H9 (cell line): ENCODE results near the gene SPATA3. TPM values are rescaled to one million over a fixed set of nuclear protein-coding genes. Genes with fewer than 3 reads are reported as not detected.
A peak's percentile ranks its signal among the peaks of the same experiment; 100 is the strongest.

ENCODE experiments used
- DNase-seq: peaks from one replicate; pipeline ENCODE4 v3.0.0-alpha.2; 2017
- H2AFZ ChIP-seq: one replicate; pipeline ENCODE4 v1.6.1; 2013; ENCODE audit warnings: mild to moderate bottlenecking, low read length, control low read depth, moderate library complexity
- H2AK5ac ChIP-seq: 2 replicates; pipeline ENCODE4 v1.6.1; 2013; ENCODE audit warnings: low read length, control low read depth, mixed read lengths; ENCODE audit not compliant: insufficient read length
- H2BK120ac ChIP-seq: one replicate; pipeline ENCODE4 v1.6.1; 2013; ENCODE audit warnings: low read depth, mild to moderate bottlenecking, low read length, control low read depth, inconsistent platforms; ENCODE audit not compliant: poor library complexity, severe bottlenecking
- H2BK12ac ChIP-seq: 2 replicates; pipeline ENCODE4 v1.6.1; 2013; ENCODE audit warnings: low read length, control low read depth, mixed read lengths, low read depth; ENCODE audit not compliant: insufficient read length
- H2BK15ac ChIP-seq: 2 replicates; pipeline ENCODE4 v1.6.1; 2013; ENCODE audit warnings: low read depth, low read length, control low read depth
- H2BK20ac ChIP-seq: one replicate; pipeline ENCODE4 v1.6.1; 2013; ENCODE audit warnings: low read depth, mild to moderate bottlenecking, low read length, control low read depth, inconsistent platforms; ENCODE audit not compliant: poor library complexity, severe bottlenecking
- H2BK5ac ChIP-seq: 2 replicates; pipeline ENCODE4 v1.6.1; 2013; ENCODE audit warnings: low read length, control low read depth, mixed read lengths; ENCODE audit not compliant: insufficient read length
- H3K14ac ChIP-seq: 2 replicates; pipeline ENCODE4 v1.6.1; 2013; ENCODE audit warnings: low read length, control low read depth; ENCODE audit not compliant: insufficient read depth
- H3K18ac ChIP-seq: 2 replicates; pipeline ENCODE4 v1.6.1; 2013; ENCODE audit warnings: low read depth, mild to moderate bottlenecking, mixed read lengths, low read length, control low read depth; ENCODE audit not compliant: insufficient read length
- H3K23ac ChIP-seq: 2 replicates; pipeline ENCODE4 v1.6.1; 2013; ENCODE audit warnings: low read length, control low read depth, mixed read lengths, low read depth; ENCODE audit not compliant: insufficient read length
- H3K23me2 ChIP-seq: 2 replicates; pipeline ENCODE4 v1.6.1; 2013; ENCODE audit warnings: low read depth, mild to moderate bottlenecking, mixed read lengths, low read length, control low read depth; ENCODE audit not compliant: insufficient read length, poor library complexity, severe bottlenecking
- H3K27ac ChIP-seq: 2 replicates; pipeline ENCODE4 v1.5.1; 2013; ENCODE audit warnings: low read length, control low read depth, mixed read lengths, low read depth; ENCODE audit not compliant: insufficient read length
- H3K27me3 ChIP-seq: 2 replicates; pipeline ENCODE4 v1.6.1; 2013; ENCODE audit warnings: low read length, control low read depth, inconsistent platforms; ENCODE audit not compliant: insufficient read depth
- H3K4ac ChIP-seq: 2 replicates; pipeline ENCODE4 v1.6.1; 2013; ENCODE audit warnings: low read depth, mild to moderate bottlenecking, control low read depth, inconsistent platforms, low read length, moderate library complexity
- H3K4me1 ChIP-seq: 2 replicates; pipeline ENCODE4 v1.6.1; 2013; ENCODE audit warnings: low read length, control low read depth, inconsistent platforms; ENCODE audit not compliant: insufficient read depth
- H3K4me2 ChIP-seq: 2 replicates; pipeline ENCODE4 v1.6.1; 2013; ENCODE audit warnings: low read length, control low read depth, mixed read lengths; ENCODE audit not compliant: insufficient read length, insufficient read depth
- H3K56ac ChIP-seq: 2 replicates; pipeline ENCODE4 v1.6.1; 2013; ENCODE audit warnings: low read depth, mild to moderate bottlenecking, mixed read lengths, low read length, control low read depth; ENCODE audit not compliant: insufficient read length
- H3K79me1 ChIP-seq: 2 replicates; pipeline ENCODE4 v1.6.1; 2013; ENCODE audit warnings: low read depth, mild to moderate bottlenecking, moderate library complexity, low read length, control low read depth, inconsistent platforms; ENCODE audit not compliant: insufficient read depth, poor library complexity, severe bottlenecking
- H3K79me2 ChIP-seq: 2 replicates; pipeline ENCODE4 v1.6.1; 2013; ENCODE audit warnings: low read length, control low read depth, inconsistent platforms; ENCODE audit not compliant: insufficient read depth
- H3K9ac ChIP-seq: 2 replicates; pipeline ENCODE4 v1.6.1; 2013; ENCODE audit warnings: low read length, control low read depth, mixed read lengths; ENCODE audit not compliant: insufficient read length; ENCODE audit errors: extremely low read depth
- H3K9me3 ChIP-seq: one replicate; pipeline ENCODE4 v1.6.1; 2013; ENCODE audit warnings: low read depth, low read length, inconsistent platforms; ENCODE audit not compliant: control insufficient read depth
- H3T11ph ChIP-seq: one replicate; pipeline ENCODE4 v1.6.1; 2013; ENCODE audit warnings: mild to moderate bottlenecking, low read length, control low read depth, inconsistent platforms
- H4K20me1 ChIP-seq: one replicate; pipeline ENCODE4 v1.6.1; 2013; ENCODE audit not compliant: control insufficient read depth, insufficient read length, insufficient read depth
- H4K5ac ChIP-seq: 2 replicates; pipeline ENCODE4 v1.6.1; 2013; ENCODE audit warnings: low read depth, mild to moderate bottlenecking, mixed read lengths, low read length, control low read depth; ENCODE audit not compliant: insufficient read length
- H4K8ac ChIP-seq: replicated peaks from 2 replicates; pipeline ENCODE4 v1.6.1; 2013; ENCODE audit warnings: low read length, control low read depth, mixed read lengths, low read depth; ENCODE audit not compliant: insufficient read length
- H4K91ac ChIP-seq: 2 replicates; pipeline ENCODE4 v1.6.1; 2013; ENCODE audit warnings: low read depth, mild to moderate bottlenecking, moderate library complexity, mixed read lengths, low read length, control low read depth; ENCODE audit not compliant: insufficient read length
- H3K27ac Mint-ChIP-seq, 3 experiments: 2 replicates in 2 of 3; 3 replicates in 1 of 3; pipeline ENCODE4 v1.8.0; 2020 to 2021; ENCODE audit warnings: mixed read lengths in 3 of 3, mild to moderate bottlenecking in 1 of 3, moderate library complexity in 1 of 3
- H3K27me3 Mint-ChIP-seq: 2 replicates; pipeline ENCODE4 v1.8.0; 2021; ENCODE audit warnings: low read depth, mild to moderate bottlenecking, moderate library complexity, mixed read lengths
- H3K36me3 Mint-ChIP-seq, 3 experiments: 2 replicates in 2 of 3; 3 replicates in 1 of 3; pipeline ENCODE4 v1.8.0; 2020 to 2021; ENCODE audit warnings: low read depth in 3 of 3, mixed read lengths in 3 of 3; ENCODE audit not compliant: insufficient read depth in 1 of 3
- H3K4me1 Mint-ChIP-seq, 2 experiments: 2 replicates each; pipeline ENCODE4 v1.8.0; 2020; ENCODE audit warnings: mixed read lengths in 2 of 2
- H3K4me3 Mint-ChIP-seq, 2 experiments: 2 replicates in 1 of 2; 3 replicates in 1 of 2; pipeline ENCODE4 v1.8.0; 2020 to 2021; ENCODE audit warnings: mild to moderate bottlenecking in 2 of 2, mixed read lengths in 2 of 2, moderate library complexity in 1 of 2
- H3K9me3 Mint-ChIP-seq, 2 experiments: 2 replicates in 1 of 2; 3 replicates in 1 of 2; pipeline ENCODE4 v1.8.0; 2020; ENCODE audit warnings: mild to moderate bottlenecking in 2 of 2, mixed read lengths in 2 of 2, moderate library complexity in 1 of 2
- WGBS: extraction: QIAGEN DNeasy Blood & Tissue Kit; methylation state at CpG from one replicate; pipeline ENCODE4 v1.1.7; 2013; ENCODE audit warnings: missing lambda C conversion rate, low lambda C conversion rate, mixed read lengths; ENCODE audit not compliant: insufficient read length; ENCODE audit errors: extremely low coverage; 5-methylcytosine and 5-hydroxymethylcytosine counted together
- total RNA-seq: library from RNA; stranded (reverse); gene quantifications from 2 replicates; pipeline ENCODE4 v1.2.1, GENCODE V29; 2021
- TF ChIP-seq, protein P1 (sequence below): fragments of 200-600 bp; sonication (generic); conservative IDR thresholded peaks from 3 replicates; pipeline ENCODE4 v1.8.0; 2021; ENCODE audit warnings: antibody characterized with exemption, mild to moderate bottlenecking

The SPATA3 gene
- total RNA-seq, 1 experiment from 2014 or later, result not detected

DNA sequence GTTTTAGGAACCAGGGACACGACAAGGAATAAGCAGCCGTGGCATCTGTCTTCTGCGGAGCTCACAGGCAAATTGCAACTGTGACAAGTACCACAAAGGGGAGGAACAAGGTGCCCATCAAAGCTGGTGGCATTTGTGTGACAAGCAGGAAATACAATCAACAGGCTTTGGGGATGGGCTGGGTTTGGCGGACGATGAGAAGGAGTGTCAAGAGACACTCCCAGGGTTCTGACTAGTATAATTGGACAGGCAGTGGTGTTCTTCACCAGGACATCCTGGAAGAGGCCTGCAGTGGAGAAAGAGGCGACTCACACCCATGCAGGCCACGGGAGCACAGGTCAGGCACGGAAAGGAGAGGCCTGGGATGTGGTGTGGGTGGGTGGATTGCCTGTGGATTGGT, 14.2 kb upstream of the SPATA3 start:
- no peak overlapping the region for H2BK5ac ChIP-seq
- no peaks in the 10 kb centered on the region for H3K79me2 ChIP-seq
- no peak overlapping the region for H4K91ac ChIP-seq
- no peak overlapping the region for H3K27ac ChIP-seq
- peaks cover 21 to 39% of the 10 kb centered on the region in 2 experiments for H3K4me1 Mint-ChIP-seq
- no peak overlapping the region for H2BK15ac ChIP-seq
- H2BK120ac ChIP-seq, result no peak overlapping the region
- peaks cover 3% of the 10 kb centered on the region for H3K27me3 Mint-ChIP-seq
- H4K8ac ChIP-seq, result no peak overlapping the region
- no CpG with 5 or more reads among the region's 8 CpGs for WGBS
- H2BK12ac ChIP-seq, result no peak overlapping the region
- H3K4me2 ChIP-seq, result no peak overlapping the region
- H2AFZ ChIP-seq, result no peak overlapping the region
- H3K36me3 Mint-ChIP-seq, result no peaks in the 10 kb centered on the region; a peak in 1 of 7 replicates
- no peaks in the 10 kb centered on the region for H3K9me3 ChIP-seq
- no peak overlapping the region for H4K5ac ChIP-seq
- peak overlapping the region in 1 of 3 experiments; percentile 30; a peak in 2 of 7 replicates for H3K27ac Mint-ChIP-seq
- no peak overlapping the region for H3K14ac ChIP-seq
- H2AK5ac ChIP-seq, result no peak overlapping the region
- no peak overlapping the region for H2BK20ac ChIP-seq
- no peak overlapping the region for H3K56ac ChIP-seq
- H3K9ac ChIP-seq, result no peak overlapping the region
- TF ChIP-seq, protein P1, sequence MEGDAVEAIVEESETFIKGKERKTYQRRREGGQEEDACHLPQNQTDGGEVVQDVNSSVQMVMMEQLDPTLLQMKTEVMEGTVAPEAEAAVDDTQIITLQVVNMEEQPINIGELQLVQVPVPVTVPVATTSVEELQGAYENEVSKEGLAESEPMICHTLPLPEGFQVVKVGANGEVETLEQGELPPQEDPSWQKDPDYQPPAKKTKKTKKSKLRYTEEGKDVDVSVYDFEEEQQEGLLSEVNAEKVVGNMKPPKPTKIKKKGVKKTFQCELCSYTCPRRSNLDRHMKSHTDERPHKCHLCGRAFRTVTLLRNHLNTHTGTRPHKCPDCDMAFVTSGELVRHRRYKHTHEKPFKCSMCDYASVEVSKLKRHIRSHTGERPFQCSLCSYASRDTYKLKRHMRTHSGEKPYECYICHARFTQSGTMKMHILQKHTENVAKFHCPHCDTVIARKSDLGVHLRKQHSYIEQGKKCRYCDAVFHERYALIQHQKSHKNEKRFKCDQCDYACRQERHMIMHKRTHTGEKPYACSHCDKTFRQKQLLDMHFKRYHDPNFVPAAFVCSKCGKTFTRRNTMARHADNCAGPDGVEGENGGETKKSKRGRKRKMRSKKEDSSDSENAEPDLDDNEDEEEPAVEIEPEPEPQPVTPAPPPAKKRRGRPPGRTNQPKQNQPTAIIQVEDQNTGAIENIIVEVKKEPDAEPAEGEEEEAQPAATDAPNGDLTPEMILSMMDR, result no peak
- H3K79me1 ChIP-seq, result no peaks in the 10 kb centered on the region
- no peaks in the 10 kb centered on the region for H3K27me3 ChIP-seq
- H3K23ac ChIP-seq, result no peak overlapping the region
- no peaks in the 10 kb centered on the region for H3K4me1 ChIP-seq
- H3K4ac ChIP-seq, result no peak overlapping the region
- no peaks in the 10 kb centered on the region for H4K20me1 ChIP-seq
- H3K23me2 ChIP-seq, result no peaks in the 10 kb centered on the region
- no peak overlapping the region for H3T11ph ChIP-seq
- H3K4me3 Mint-ChIP-seq, result no peak overlapping the region
- H3K18ac ChIP-seq, result no peak overlapping the region
- no peak for DNase-seq
- no peaks in the 10 kb centered on the region for H3K9me3 Mint-ChIP-seq
